Measurements from ENCODE around the gene PFN4. TPM values are rescaled to one million over a fixed set of nuclear protein-coding genes. Genes with fewer than 3 reads are reported as not detected.
"Not testable (repeated sequence)": the region's sequence is repeated elsewhere in the genome, so short reads cannot be mapped to it uniquely, and the experiment has no call there.

Gene PFN4
- total and polyA plus RNA-seq, 10 donors = 0.35 to 1.3 (median 0.75) TPM; not detected in 4

- peaks cover 0 to 34% (median 13%) of the 10 kb centered on the region in 8 donors for H3K9me3 ChIP-seq
- no peak for DNase-seq
- no peak overlapping the region for H3K4me3 ChIP-seq
- TF ChIP-seq, protein P1, sequence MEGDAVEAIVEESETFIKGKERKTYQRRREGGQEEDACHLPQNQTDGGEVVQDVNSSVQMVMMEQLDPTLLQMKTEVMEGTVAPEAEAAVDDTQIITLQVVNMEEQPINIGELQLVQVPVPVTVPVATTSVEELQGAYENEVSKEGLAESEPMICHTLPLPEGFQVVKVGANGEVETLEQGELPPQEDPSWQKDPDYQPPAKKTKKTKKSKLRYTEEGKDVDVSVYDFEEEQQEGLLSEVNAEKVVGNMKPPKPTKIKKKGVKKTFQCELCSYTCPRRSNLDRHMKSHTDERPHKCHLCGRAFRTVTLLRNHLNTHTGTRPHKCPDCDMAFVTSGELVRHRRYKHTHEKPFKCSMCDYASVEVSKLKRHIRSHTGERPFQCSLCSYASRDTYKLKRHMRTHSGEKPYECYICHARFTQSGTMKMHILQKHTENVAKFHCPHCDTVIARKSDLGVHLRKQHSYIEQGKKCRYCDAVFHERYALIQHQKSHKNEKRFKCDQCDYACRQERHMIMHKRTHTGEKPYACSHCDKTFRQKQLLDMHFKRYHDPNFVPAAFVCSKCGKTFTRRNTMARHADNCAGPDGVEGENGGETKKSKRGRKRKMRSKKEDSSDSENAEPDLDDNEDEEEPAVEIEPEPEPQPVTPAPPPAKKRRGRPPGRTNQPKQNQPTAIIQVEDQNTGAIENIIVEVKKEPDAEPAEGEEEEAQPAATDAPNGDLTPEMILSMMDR (IDR thresholded peaks at IDR 0.05 in 8 of 11, conservative IDR thresholded peaks at IDR 0.05 in 3 of 11) = no peak
- no peak for TF ChIP-seq POLR2AphosphoS5 (IDR thresholded peaks at IDR 0.05)
- no peak for TF ChIP-seq POLR2A (IDR thresholded peaks at IDR 0.05)
- 75 to 86% (median 84%) methylated on average over 2 of the region's 2 CpGs for WGBS, 5 donors
- no peak overlapping the region for H3K27ac ChIP-seq
- H3K4me1 ChIP-seq = no peaks in the 10 kb centered on the region
- intact Hi-C loops (cut with DNase I; ENCODE audit: low total_unique reads) = no loop called here
- H3K27me3 ChIP-seq (replicated peaks in 1 of 7) = no peaks in the 10 kb centered on the region
- H3K36me3 ChIP-seq = peaks cover 0 to 14% (median 0%) of the 10 kb centered on the region in 6 donors
Measured at GRCh38 chr2:24111407-24111901, 11.7 kb downstream of the PFN4 start.

DNA sequence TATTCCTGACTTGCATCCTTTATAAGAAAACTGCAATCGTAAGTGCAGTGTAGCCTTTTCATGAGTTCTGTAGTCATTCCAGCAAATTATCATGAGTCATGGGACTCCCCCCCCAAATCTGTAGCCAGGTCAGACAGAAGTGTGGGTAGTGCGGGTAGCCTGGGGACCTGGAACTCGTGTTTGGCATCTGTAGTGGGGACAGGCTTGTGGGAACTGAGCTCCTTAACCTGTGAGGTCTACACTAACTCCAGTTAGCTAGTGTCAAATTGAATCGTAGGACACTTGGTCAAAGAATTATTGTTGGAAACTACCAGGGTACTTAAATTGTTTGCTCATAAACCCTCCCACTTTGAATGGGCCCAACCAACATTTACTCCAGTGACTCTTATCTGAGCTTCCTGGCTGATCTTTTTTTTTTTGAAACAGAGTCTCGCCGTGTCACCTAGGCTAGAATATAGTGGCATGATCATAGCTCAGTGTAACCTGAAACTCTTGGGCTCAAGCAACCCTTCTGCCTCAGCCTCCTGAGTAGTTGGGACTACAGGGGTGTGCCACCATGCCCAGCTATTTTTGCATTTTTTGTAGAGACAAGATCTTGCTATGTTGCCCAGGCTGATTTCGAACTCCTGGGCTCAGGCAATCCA lies 12.4 kb downstream of the PFN4 start:
- WGBS, 5 donors = 79 to 94% (median 90%) methylated on average over 6 to 7 of the region's 7 CpGs
- intact Hi-C loops (cut with DNase I; ENCODE audit: low total_unique reads) = no loop called here
- no peak overlapping the region for H3K27ac ChIP-seq
- DNase-seq = no peak
- H3K4me1 ChIP-seq = no peaks in the 10 kb centered on the region
- no peak overlapping the region for H3K4me3 ChIP-seq
- peaks cover 0 to 37% (median 16%) of the 10 kb centered on the region in 8 donors for H3K9me3 ChIP-seq
- no peaks in the 10 kb centered on the region for H3K27me3 ChIP-seq (replicated peaks in 1 of 7)
- TF ChIP-seq, protein P1 (IDR thresholded peaks at IDR 0.05 in 8 of 11, conservative IDR thresholded peaks at IDR 0.05 in 3 of 11) = no peak
- TF ChIP-seq POLR2A (IDR thresholded peaks at IDR 0.05) = no peak
- TF ChIP-seq POLR2AphosphoS5 (IDR thresholded peaks at IDR 0.05) = no peak
- peaks cover 0 to 14% (median 0%) of the 10 kb centered on the region in 6 donors for H3K36me3 ChIP-seq

GRCh38 chr2:24109431-24109830 lies 13.7 kb downstream of the PFN4 start:
- DNase-seq; H3K27ac ChIP-seq; H3K27me3 ChIP-seq (replicated peaks in 1 of 7); intact Hi-C loops (cut with DNase I; ENCODE audit: low total_unique reads); H3K4me1 ChIP-seq; H3K4me3 ChIP-seq: not testable (repeated sequence)
- H3K9me3 ChIP-seq = peaks cover 0 to 34% (median 16%) of the 10 kb centered on the region in 8 donors
- 91 to 100% (median 95%) methylated on average over 1 of the region's 1 CpG for WGBS, 5 donors
- peaks cover 0 to 21% (median 0%) of the 10 kb centered on the region in 6 donors for H3K36me3 ChIP-seq

DNA sequence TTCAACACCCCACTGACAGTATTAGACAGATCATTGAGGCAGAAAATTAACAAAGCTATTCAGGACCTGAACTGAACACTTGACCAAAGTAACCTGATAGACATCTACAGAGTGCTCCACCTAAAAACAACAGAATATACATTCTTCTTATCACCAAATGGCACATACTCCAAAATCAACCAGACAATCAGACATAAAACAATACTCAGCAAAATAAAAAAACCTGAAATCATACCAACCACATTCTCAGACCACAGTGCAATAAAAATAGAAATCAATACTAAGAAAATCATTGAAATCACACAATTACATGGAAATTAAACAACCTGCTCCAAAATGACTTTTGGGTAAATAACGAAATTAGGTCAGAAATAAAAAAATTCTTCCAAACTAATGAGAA lies 15.8 kb downstream of the PFN4 start:
- no peak for DNase-seq
- H3K4me1 ChIP-seq = no peaks in the 10 kb centered on the region
- no peak for TF ChIP-seq POLR2AphosphoS5 (IDR thresholded peaks at IDR 0.05)
- TF ChIP-seq POLR2A (IDR thresholded peaks at IDR 0.05) = no peak
- TF ChIP-seq, protein P1 (IDR thresholded peaks at IDR 0.05 in 8 of 11, conservative IDR thresholded peaks at IDR 0.05 in 3 of 11) = no peak
- no peak overlapping the region for H3K27ac ChIP-seq
- H3K27me3 ChIP-seq (replicated peaks in 1 of 7) = no peaks in the 10 kb centered on the region
- 41 to 100% (median 53%) methylated on average over 1 of the region's 1 CpG for WGBS, 5 donors
- no peak overlapping the region for H3K4me3 ChIP-seq
- H3K36me3 ChIP-seq = peaks cover 0 to 33% (median 3%) of the 10 kb centered on the region in 6 donors
- intact Hi-C loops (cut with DNase I; ENCODE audit: low total_unique reads) = no loop called here
- H3K9me3 ChIP-seq = peaks cover 0 to 30% (median 14%) of the 10 kb centered on the region in 8 donors

All from spleen (tissue), 11 donors.